Muscle of arm (tissue), 12 donors: ENCODE measurements around the gene FOXO6. TPM values are rescaled to one million over a fixed set of nuclear protein-coding genes. Genes with fewer than 3 reads are reported as not detected.

ENCODE experiments used
- DNase-seq: peaks from one replicate; pipeline ENCODE4 v3.0.0-alpha.2; 2013
- polyA plus RNA-seq, 12 donors: library from polyadenylated mRNA; unstranded; fragments of 120-200 nt; gene quantifications; one replicate each; pipeline ENCODE4 v1.2.1, GENCODE V29; 2013; ENCODE audit not compliant: insufficient read length in 12 of 12

The FOXO6 gene
- polyA plus RNA-seq, 12 donors: 4.2 to 20.6 (median 9.8) TPM; not detected in 1

GRCh38 chr1:41380979-41381691, 19.9 kb downstream of the FOXO6 start:
- DNase-seq: no peak

- no peak for DNase-seq
Observed at GRCh38 chr1:41381692-41382479, 20.7 kb downstream of the FOXO6 start.

DNA sequence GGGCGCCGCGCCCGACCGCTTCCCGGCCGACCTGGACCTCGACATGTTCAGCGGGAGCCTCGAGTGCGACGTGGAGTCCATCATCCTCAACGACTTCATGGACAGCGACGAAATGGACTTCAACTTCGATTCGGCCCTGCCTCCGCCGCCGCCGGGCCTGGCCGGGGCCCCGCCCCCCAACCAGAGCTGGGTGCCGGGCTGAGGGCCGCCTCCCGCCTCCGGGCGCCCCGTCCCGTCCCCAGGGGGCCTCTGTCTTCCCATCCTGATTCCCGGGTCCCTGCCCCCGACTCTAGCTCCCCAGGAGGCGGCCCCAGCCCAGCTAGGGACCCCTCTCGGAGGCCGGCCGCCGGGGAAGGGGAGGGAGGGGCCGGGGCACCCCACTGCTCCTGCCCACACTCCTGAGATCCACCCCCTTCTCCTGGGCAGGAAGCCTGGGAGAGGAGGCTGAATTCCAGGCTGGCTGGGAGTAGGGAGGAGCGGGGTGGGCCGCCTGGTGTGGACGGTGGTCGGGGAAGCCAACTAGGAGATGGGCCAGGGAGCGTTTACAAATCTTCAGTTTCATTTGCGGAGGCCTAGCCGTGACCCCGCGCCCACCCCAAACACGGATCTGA, 21.4 kb downstream of the FOXO6 start:
- peak; percentile 84 for DNase-seq

DNA sequence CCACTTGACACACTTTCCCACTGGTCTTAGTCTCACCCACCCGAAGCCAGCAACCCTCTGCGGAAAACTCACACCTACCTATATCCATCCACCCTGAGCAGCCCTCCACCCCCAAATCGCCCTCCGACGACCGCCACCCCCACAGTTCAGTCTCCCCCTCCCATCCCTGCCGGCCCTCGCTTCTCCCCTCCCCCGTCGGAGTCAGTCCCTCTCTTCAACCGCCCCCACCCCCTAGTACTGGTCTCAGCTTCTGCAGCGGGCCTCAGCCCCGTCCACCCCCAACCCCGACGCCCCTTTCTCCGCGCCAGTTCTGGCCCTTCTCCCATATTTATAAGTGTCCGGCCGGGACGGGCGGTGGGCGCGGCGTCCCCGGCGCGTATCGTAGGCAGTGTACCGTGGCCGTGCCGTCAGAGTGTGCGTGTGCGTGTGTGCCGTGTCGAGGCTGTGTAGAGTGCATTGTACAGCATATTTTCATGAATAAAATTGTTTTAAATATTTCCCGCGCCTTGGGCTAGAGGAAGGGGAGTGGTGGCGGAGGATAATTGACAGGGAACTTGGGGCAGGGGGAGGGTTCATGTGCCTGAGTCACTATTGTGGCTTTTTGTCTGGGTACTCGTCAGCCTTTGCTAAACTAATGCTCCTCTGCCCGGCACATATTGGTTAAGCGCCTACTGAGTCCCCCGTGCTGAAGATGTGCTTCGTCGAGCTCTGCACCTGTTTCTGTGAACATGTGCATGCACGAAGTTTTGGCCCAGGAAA, 22.0 kb downstream of the FOXO6 start:
- DNase-seq: no peak

- no peak for DNase-seq
Observed at GRCh38 chr1:41384579-41384978, 23.3 kb downstream of the FOXO6 start.

- DNase-seq: no peak
Observed at GRCh38 chr1:41385398-41386195, 24.4 kb downstream of the FOXO6 start.

- DNase-seq: no peak
Observed at GRCh38 chr1:41386196-41386663, 25.0 kb downstream of the FOXO6 start.

GRCh38 chr1:41387667-41388091, 26.4 kb downstream of the FOXO6 start:
- DNase-seq: peak; percentile 91

GRCh38 chr1:41388510-41388909, 27.3 kb downstream of the FOXO6 start:
- DNase-seq: no peak

DNA sequence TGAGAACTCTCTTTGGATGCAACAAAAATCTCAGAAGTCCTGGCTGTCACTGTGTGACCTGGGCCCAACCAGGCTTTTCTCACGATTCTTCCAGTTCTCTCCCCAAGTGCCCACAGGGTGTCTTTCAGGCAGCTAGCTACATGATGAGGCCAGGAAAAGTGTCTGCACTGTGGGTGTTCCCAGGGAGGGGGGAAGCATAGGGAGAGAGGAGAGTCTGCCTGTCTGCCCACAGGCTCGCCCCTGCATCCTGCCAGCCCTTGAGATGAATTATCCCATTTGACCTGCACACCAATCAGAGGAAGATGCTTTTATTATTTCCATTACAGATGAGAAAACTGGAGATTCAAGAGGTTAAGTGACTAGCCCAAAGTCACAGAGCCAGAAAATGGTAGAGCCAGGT, 27.8 kb downstream of the FOXO6 start:
- no peak for DNase-seq

GRCh38 chr1:41390166-41390565, 28.9 kb downstream of the FOXO6 start:
- no peak for DNase-seq

GRCh38 chr1:41390573-41390972, 29.3 kb downstream of the FOXO6 start:
- no peak for DNase-seq

DNA sequence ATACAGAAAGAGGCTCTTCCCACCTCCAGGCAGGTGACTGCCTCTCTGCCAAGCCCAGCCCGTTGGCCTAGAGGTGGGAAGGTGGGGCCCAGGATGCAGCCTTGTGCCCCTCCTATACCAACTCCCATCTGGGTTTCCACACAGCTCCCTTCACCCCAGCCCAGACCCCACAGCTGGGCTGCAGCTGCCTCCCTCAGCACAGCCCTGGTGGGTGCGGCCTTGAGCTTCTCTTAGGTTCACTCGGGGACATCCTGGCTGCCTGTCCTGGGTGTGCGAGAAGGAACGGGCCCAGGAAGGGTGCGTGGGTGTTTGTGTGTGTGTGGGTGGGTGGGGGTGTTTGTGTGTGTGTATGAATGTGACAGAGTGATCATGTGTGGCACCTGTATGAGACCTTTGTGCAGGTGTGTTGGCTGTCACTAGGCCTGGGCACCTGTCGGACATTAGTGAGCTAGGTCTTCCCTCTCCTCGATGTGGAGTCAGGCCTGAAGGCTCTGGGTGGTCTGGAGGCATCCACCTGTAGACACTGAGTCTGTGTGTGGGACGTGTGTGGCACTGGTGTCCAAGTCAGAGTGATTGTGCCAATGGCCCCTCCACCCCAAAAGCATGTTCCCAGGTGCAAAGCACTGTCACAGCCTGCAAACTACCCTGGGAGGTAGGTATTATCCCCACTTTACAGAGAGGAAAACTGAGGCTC, 30.7 kb downstream of the FOXO6 start:
- no peak for DNase-seq

GRCh38 chr1:41392528-41392924, 31.3 kb downstream of the FOXO6 start:
- no peak for DNase-seq

GRCh38 chr1:41393716-41394368, 32.6 kb downstream of the FOXO6 start:
- no peak for DNase-seq

DNA sequence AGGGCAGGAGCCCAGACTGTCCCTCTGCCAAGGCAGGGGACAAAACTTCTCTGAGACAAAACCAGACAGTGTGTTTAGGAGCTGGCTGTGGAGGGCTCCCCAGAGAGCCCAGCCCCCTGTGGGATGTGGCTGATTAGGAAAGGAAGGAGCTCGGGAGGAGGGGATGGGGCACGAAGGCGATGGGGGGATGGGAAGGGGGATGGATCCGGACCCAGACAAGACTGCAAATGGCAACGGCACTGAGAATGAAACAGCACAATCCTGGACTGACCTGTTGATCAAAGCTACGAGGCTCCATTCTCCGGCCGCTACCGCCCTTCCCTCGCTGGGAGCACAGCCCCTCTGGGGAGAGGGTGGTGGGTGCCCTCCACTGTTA, 33.1 kb downstream of the FOXO6 start:
- no peak for DNase-seq

GRCh38 chr1:41394959-41395956, 34.0 kb downstream of the FOXO6 start:
- DNase-seq: no peak

- no peak for DNase-seq
Observed at GRCh38 chr1:41396084-41396483, 34.9 kb downstream of the FOXO6 start.

- DNase-seq: no peak
Observed at GRCh38 chr1:41397020-41397419, 35.8 kb downstream of the FOXO6 start.
